ENCODE data around the gene COPA. TPM values are rescaled to one million over a fixed set of nuclear protein-coding genes. Genes with fewer than 3 reads are reported as not detected.

The COPA gene
- polyA plus RNA-seq, 6 donors from 2014 or later = 107 to 130 (median 119) TPM

DNA sequence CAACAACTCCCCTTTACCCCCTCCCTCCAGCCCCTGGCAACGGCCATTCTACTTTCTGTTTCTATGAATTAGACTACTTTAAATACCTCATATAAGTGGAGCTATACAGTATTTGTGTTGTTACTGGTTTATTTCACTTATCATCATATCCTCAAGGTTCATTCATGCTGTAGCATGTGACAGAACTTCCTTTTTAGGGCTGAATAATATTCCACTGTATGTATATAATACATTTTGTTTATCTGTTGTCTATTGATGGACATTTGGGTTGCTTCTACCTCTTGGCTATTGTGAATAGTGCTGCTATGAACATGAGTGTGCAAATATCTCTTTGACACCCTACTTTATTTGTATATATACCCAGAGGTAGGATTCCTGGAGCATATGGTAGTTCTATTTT is 26.0 kb upstream of the COPA start:
- no peak for ATAC-seq (ENCODE audit: low read depth in 2 of 2)
- H3K4me1 Mint-ChIP-seq = peaks cover 0 to 3% (median 0%) of the 10 kb centered on the region in 3 donors

GRCh38 chr1:160367934-160368923 is 25.2 kb upstream of the COPA start:
- DNase-seq (no peak), ATAC-seq (ENCODE audit: low read depth in 2 of 2) (no peak)
- Mint-ChIP-seq H3K9me3 (no peaks in the 10 kb centered on the region), H3K27ac (peak overlapping the region in 2 of 6 donors; percentile 8 to 25), H3K4me3 (no peak overlapping the region), H3K27me3 (no peaks in the 10 kb centered on the region), H3K4me1 (peaks cover 0 to 8% (median 0%) of the 10 kb centered on the region in 3 donors), H3K36me3 (no peaks in the 10 kb centered on the region)

More for the DNA sequence above, 26.0 kb upstream of the COPA start:
- no peaks in the 10 kb centered on the region for H3K9me3 Mint-ChIP-seq
- no peaks in the 10 kb centered on the region for H3K36me3 Mint-ChIP-seq
- H3K27ac Mint-ChIP-seq = no peak overlapping the region
- H3K4me3 Mint-ChIP-seq = no peak overlapping the region
- no peaks in the 10 kb centered on the region for H3K27me3 Mint-ChIP-seq
- no peak for DNase-seq

DNA sequence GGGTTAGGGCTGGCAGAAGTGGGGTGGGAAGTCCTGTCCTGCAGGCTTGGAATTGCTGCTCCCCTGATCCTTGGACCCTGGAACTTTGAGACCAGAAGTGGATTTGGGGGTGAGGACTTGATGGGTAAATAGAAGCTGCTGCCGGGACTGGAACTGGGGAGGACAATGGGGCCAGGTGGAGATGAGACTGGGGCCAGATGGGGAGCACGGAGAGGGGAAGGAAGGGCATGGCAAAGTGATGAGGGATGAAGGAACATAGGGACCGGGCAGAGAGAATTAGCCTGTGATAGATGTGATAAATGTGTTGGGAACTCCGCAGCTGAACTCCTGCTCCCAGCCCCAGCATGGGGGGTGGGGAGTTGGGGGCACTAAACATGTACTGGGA is 24.5 kb upstream of the COPA start:
- ATAC-seq (ENCODE audit: low read depth in 2 of 2) (no peak), DNase-seq (no peak)
- Mint-ChIP-seq H3K4me1 (peaks cover 0 to 12% (median 0%) of the 10 kb centered on the region in 3 donors), H3K27ac (peak overlapping the region in 3 of 6 donors; percentile 8 to 25 (median 17)), H3K9me3 (no peaks in the 10 kb centered on the region), H3K27me3 (no peaks in the 10 kb centered on the region), H3K36me3 (no peaks in the 10 kb centered on the region), H3K4me3 (no peak overlapping the region)

- Mint-ChIP-seq H3K9me3 (no peaks in the 10 kb centered on the region), H3K27ac (peak within 1 kb of the TSS in 4 of 6 donors; percentile 11 to 65 (median 21)), H3K27me3 (no peaks in the 10 kb centered on the region), H3K4me1 (peaks cover 0 to 17% (median 0%) of the 10 kb centered on the region in 3 donors), H3K36me3 (no peaks in the 10 kb centered on the region), H3K4me3 (no peak within 1 kb of the TSS)
- DNase-seq (no peak), ATAC-seq (ENCODE audit: low read depth in 2 of 2) (no peak)
Measured at GRCh38 chr1:160366731-160367515, 23.9 kb upstream of the COPA start, which contains the start of gene NHLH1. TSS of gene NHLH1 (plus strand) at chr1:160367071. CDS start at chr1:160370732, 3,661 bp downstream.

GRCh38 chr1:160365325-160365724 is 22.3 kb upstream of the COPA start:
- Mint-ChIP-seq H3K36me3 (peaks cover 0 to 7% of the 10 kb centered on the region in 2 donors), H3K27me3 (no peaks in the 10 kb centered on the region), H3K4me1 (peaks cover 0 to 17% (median 0%) of the 10 kb centered on the region in 3 donors), H3K27ac (no peak overlapping the region), H3K4me3 (no peak overlapping the region), H3K9me3 (no peaks in the 10 kb centered on the region)
- no peak for DNase-seq
- ATAC-seq (ENCODE audit: low read depth in 2 of 2) = no peak

- no peaks in the 10 kb centered on the region for H3K27me3 Mint-ChIP-seq
- peaks cover 0 to 17% (median 0%) of the 10 kb centered on the region in 3 donors for H3K4me1 Mint-ChIP-seq
- H3K4me3 Mint-ChIP-seq = peak overlapping the region in 1 of 8 donors; percentile 41
- no peaks in the 10 kb centered on the region for H3K9me3 Mint-ChIP-seq
- ATAC-seq (ENCODE audit: low read depth in 2 of 2) = no peak
- no peak for DNase-seq
- peak overlapping the region in 4 of 6 donors; percentile 30 to 76 (median 41) for H3K27ac Mint-ChIP-seq
- peaks cover 0 to 7% of the 10 kb centered on the region in 2 donors for H3K36me3 Mint-ChIP-seq
Measured at GRCh38 chr1:160363951-160364735, 21.1 kb upstream of the COPA start.

- Mint-ChIP-seq H3K9me3 (no peaks in the 10 kb centered on the region), H3K4me1 (peaks cover 0 to 17% (median 0%) of the 10 kb centered on the region in 3 donors), H3K27ac (peak overlapping the region in 2 of 6 donors; percentile 72 to 93), H3K4me3 (no peak overlapping the region), H3K27me3 (no peaks in the 10 kb centered on the region), H3K36me3 (peaks cover 8 to 16% of the 10 kb centered on the region in 2 donors)
- DNase-seq (no peak), ATAC-seq (ENCODE audit: low read depth in 2 of 2) (no peak)
Measured at GRCh38 chr1:160363010-160363409, 20.0 kb upstream of the COPA start.

GRCh38 chr1:160362168-160362957 is 19.3 kb upstream of the COPA start:
- H3K27ac Mint-ChIP-seq = peak overlapping the region in 4 of 6 donors; percentile 39 to 93 (median 78)
- no peak for ATAC-seq (ENCODE audit: low read depth in 2 of 2)
- no peaks in the 10 kb centered on the region for H3K9me3 Mint-ChIP-seq
- H3K27me3 Mint-ChIP-seq = no peaks in the 10 kb centered on the region
- H3K36me3 Mint-ChIP-seq = peaks cover 13 to 19% of the 10 kb centered on the region in 2 donors
- DNase-seq = no peak
- H3K4me3 Mint-ChIP-seq = no peak overlapping the region
- peaks cover 0 to 17% (median 0%) of the 10 kb centered on the region in 3 donors for H3K4me1 Mint-ChIP-seq

- Mint-ChIP-seq H3K27ac (peak overlapping the region in 1 of 6 donors; percentile 39), H3K4me3 (no peak overlapping the region), H3K36me3 (peaks cover 19 to 24% of the 10 kb centered on the region in 2 donors), H3K9me3 (no peaks in the 10 kb centered on the region), H3K27me3 (no peaks in the 10 kb centered on the region), H3K4me1 (peaks cover 0 to 17% (median 0%) of the 10 kb centered on the region in 3 donors)
- ATAC-seq (ENCODE audit: low read depth in 2 of 2) = no peak
- no peak for DNase-seq
Measured at GRCh38 chr1:160361814-160362167, 18.7 kb upstream of the COPA start.

- DNase-seq (no peak), ATAC-seq (ENCODE audit: low read depth in 2 of 2) (no peak)
- Mint-ChIP-seq H3K4me1 (peaks cover 0 to 17% (median 0%) of the 10 kb centered on the region in 3 donors), H3K27me3 (no peaks in the 10 kb centered on the region), H3K27ac (peak overlapping the region in 4 of 6 donors; percentile 27 to 90 (median 62)), H3K36me3 (peaks cover 25 to 30% of the 10 kb centered on the region in 2 donors), H3K9me3 (no peaks in the 10 kb centered on the region), H3K4me3 (no peak overlapping the region)
Measured at GRCh38 chr1:160361199-160361598, 18.1 kb upstream of the COPA start.

GRCh38 chr1:160360227-160360695 is 17.2 kb upstream of the COPA start:
- peaks cover 26 to 38% of the 10 kb centered on the region in 2 donors for H3K36me3 Mint-ChIP-seq
- no peak overlapping the region for H3K27ac Mint-ChIP-seq
- H3K9me3 Mint-ChIP-seq = no peaks in the 10 kb centered on the region
- DNase-seq = no peak
- ATAC-seq (ENCODE audit: low read depth in 2 of 2) = no peak
- peaks cover 0 to 17% (median 0%) of the 10 kb centered on the region in 3 donors for H3K4me1 Mint-ChIP-seq
- no peaks in the 10 kb centered on the region for H3K27me3 Mint-ChIP-seq
- H3K4me3 Mint-ChIP-seq = no peak overlapping the region

Data from naive B cell (primary cell).